ENCODE results near the gene UBE2H. TPM values are rescaled to one million over a fixed set of nuclear protein-coding genes. Genes with fewer than 3 reads are reported as not detected.
"Not testable (repeated sequence)": the region's sequence is repeated elsewhere in the genome, so short reads cannot be mapped to it uniquely, and the experiment has no call there.

Gene UBE2H
- 120 and 134 TPM in 2 replicates for total RNA-seq

DNA sequence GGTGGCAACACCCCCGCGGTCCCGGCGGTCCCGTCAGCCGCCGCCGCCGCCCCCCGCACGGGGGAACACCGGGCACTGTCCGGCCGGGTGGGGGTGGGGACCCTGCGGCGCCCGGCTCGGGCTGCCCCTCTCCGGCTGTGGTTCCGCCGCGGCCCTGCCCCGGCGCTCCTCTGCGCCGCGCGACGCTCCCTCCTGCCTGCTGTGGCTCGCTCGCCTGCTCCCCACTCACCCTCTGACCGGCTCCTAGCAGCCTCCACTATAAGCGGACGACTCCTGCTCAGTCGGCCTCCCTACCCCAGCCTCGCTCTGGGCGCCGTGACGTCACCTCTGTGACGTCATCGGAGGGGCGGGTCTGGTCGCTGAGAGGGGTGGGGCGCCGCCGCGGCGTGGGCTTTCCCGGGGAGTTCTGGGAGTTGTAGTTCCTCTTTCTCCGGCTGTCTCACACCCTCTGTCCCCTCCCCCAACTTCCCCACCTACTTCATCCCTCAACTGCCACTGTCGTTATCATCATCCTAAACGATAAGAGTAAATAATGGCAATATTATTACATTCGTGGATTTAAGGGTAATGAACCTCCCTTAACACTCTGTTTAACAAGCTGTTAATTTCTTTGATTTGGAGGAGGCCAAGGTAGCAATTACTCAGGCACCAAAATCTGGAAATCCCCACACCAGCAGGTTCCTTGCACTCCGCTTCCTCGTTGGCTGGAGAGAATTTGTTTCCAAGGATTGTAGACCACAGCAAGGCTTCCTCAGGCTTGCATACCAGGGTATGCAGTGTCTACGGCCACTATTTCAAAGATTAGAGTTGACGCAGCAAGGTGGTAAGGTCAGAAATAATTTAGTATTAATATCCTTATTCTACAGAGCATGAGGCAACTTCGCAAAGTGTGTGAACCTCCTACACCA lies at the start of gene UBE2H:
Gene UBE2H (minus strand): TSS at position 308 of the 908 bp plus-strand sequence. CDS start 405 bp downstream, outside the sequence.
- no peak for DNase-seq (ENCODE audit: extremely low read depth, low read depth, low spot score)

DNA sequence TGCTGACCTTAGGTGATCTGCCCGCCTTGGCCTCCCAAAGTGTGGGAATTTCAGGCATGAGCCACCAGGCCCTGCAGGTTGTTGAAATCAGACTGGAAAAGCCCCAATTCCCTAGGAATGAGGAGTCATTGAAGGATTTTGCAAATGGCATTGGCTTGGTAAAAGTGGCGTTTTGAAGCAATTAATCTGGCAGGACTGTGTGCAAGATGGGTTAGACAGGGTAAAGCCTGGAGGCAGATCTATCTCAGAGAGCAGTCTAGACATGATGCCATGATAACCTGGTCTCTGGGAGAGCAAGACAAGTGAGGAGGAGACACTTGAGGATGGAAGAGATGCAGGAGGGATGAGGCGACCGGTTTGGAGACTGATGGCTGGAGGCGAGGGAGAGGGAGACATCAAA lies 45.7 kb upstream of the UBE2H start:
- DNase-seq (ENCODE audit: extremely low read depth, low read depth, low spot score), result no peak

DNA sequence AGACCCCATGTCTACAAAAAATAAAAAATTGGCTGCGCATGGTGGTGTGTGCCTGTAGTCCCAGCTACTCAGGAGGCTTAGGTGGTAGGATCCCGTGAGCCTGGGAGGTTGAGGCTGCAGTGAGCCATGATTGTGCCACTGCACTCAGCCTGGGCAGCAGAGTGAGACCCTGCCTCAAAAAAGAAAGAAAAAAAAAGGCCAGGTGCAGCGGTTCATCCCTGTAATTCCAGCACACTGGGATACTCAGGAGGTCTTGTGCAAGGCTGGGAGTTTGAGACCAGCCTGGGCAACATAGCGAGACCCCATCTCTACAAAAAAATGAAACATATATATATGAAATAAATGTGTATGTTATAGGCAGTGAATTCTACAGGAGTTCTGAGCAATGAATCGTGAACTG lies 44.5 kb upstream of the UBE2H start:
- DNase-seq (ENCODE audit: extremely low read depth, low read depth, low spot score), result no peak

DNA sequence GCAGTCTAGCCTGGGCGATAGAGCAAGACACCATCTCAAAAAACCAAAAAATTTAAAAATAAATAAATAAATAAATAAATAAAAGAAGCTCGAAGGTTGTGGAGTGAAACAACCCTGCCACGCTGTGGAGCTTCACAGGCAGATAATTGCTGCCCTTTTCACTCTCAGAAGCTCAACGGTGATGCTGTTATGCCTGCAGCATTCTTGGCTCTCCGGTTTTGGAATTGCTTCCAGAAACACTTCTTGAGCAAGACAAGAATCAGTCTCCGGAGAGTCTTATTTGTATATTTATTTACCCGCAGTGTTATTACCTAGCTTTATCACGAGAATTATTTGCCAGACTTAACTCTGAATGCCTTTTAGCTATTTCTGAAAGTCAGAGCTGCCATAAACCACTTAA lies 40.5 kb upstream of the UBE2H start:
- DNase-seq (ENCODE audit: extremely low read depth, low read depth, low spot score), result no peak

DNA sequence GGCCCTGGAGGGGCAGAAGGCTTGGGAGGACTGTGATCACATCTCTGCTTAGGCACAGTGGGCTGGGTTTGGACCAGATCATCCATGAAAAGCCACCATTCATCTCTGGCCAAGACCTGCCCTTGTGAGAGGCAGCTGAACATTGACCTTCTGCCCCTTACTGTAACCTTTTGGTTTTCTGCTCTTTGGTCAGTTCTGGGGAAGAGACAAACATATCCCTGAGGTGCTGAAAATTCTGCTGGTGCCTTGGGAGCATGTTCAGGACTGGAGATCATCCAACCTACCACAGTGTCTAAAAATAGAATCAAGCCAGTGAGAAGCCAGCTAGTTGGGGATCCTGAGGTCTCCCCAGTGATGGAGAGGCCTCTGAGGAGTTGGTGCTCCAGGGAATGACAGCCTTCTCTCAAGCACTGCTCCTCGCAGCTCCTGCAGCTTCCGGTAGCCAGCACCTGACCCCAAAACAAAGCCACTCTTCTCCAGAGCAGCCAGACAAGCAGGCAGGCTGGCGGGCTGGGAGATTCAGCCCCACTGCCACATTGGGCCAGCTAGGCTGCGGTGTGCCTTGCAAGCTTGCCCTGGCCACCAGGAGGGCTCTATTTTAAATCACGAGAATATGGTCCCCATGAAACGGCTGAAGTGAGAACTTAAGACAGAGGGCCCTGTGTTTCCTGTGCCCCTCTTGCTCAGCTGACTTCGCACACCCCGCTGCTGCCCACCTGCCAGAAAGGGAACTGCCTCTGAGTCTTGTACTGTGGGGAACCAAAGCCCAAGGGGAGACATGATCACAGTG lies 37.8 kb upstream of the UBE2H start:
- DNase-seq (ENCODE audit: extremely low read depth, low read depth, low spot score), result no peak

DNA sequence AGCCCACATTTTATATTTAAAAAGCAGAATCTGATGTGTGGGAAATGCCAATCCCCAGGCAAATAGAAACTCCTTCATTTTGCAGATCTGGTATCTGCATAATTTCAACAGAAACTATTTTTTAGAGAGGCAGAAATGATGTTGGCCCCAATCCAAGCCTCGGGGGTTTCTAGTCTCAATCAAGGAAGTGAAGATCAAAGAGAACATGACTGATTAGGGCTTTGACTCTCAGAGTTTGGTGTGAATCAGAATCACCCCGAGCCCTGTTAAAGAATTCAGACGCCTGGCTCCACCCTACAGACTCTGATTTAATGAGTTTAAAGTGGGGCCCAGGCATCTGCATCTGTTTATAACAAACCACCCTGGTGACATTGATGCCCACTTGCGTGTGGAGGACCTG lies 36.7 kb upstream of the UBE2H start:
- DNase-seq (ENCODE audit: extremely low read depth, low read depth, low spot score), result no peak

DNA sequence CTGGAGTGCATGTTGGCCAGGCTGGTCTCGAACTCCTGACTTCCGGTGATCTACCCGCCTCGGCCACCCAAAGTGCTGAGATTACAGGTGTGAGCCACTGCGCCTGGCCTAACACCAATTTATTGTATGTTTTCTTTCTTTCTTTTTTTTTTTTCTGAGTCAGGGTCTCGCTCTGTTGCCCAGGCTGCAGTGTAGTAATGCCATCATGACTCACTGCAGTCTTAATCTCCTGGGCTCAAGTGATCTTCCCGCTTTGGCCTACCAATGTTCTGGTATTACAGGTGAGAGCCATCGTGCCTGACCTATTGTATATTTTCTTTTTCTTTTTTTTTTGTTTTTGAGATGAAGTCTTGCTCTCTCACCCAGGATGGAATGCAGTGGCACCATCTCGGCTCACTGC lies 33.8 kb upstream of the UBE2H start:
- no peak for DNase-seq (ENCODE audit: extremely low read depth, low read depth, low spot score)

DNA sequence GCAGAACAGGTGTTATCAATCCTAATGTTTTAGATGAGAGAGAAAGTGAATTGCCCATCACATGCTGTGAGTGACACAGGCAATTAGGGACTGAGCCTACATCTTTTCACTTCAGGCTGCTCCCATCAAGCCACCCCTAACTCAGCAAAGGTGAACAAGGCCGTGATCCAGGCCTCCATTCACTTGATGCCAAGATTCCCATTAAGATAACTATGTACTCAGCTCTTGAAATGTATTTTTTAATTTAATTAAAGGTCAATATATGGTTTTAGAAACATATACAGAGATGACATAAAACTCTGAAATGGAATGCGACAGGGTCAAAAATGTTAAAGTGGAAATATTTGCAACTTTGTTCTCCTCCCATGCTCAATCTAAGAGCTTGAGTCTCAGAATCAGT lies 27.9 kb upstream of the UBE2H start:
- no peak for DNase-seq (ENCODE audit: extremely low read depth, low read depth, low spot score)

DNA sequence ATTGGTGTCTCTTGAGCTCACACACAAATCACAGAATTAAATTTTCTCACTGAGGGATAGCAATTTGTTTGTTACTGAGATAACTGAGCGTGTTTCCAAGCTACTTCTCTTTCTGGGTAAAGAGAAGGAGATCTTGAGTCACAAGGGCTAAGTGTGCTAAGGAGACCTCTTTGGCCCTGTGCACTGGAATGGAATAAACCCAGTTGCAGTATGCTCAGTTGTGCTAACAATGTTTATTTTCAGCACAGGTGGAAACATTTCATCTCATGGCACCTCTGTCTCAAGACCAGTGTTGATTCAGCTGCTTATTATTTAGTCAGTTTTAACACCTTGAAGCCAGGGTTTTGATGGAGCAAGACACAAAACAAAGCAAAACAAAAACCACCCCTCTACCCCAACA lies 22.5 kb upstream of the UBE2H start:
- DNase-seq (ENCODE audit: extremely low read depth, low read depth, low spot score), result no peak

DNA sequence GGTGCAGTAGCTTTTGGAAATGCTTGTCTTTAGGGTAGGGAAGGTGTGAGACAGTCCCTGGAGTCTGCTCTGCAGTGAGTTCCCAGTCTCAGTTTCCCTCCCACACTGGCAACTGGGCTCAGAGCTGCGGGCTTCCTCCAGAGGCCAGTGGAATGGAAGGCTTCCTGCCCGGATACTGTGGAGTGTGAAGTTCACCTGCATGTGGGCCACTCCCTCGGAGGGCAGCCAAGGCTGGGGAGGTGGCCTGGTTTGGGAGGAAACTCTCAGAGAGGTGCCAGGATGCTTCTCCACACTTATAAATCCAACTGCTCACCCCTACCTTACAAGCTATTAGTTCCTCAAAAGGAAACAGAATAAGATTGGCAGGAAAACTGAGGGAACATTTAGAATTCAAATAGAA lies 18.1 kb upstream of the UBE2H start:
- DNase-seq (ENCODE audit: extremely low read depth, low read depth, low spot score), result no peak

DNA sequence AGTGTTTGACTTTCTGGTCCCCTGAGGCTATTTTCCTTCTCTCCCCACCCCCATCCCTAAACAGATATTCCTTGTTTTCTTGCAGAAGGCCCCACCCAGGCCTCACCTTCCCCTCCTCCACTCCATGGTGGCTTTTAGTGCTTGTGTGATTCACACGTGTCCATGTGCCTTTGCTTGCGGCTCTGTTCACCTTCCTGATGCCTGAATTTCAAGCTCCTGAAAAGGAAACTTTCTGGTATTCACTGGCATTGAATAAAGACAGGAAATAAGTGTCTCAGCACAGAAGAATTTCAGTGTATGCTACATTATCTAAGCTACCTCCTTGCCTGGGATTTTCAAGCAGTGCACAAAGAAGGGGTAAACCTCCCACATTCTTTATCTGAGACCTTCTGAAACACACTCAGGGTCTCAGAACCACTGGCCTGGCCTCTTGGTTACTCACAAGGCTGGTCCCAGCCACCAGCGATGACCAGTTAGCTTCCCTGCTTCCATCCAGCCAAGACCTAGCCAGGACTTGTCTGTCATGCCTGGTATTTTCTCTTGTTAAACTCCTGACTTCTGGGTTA lies 17.2 kb upstream of the UBE2H start:
- peak; percentile 92 for DNase-seq (ENCODE audit: extremely low read depth, low read depth, low spot score)

DNA sequence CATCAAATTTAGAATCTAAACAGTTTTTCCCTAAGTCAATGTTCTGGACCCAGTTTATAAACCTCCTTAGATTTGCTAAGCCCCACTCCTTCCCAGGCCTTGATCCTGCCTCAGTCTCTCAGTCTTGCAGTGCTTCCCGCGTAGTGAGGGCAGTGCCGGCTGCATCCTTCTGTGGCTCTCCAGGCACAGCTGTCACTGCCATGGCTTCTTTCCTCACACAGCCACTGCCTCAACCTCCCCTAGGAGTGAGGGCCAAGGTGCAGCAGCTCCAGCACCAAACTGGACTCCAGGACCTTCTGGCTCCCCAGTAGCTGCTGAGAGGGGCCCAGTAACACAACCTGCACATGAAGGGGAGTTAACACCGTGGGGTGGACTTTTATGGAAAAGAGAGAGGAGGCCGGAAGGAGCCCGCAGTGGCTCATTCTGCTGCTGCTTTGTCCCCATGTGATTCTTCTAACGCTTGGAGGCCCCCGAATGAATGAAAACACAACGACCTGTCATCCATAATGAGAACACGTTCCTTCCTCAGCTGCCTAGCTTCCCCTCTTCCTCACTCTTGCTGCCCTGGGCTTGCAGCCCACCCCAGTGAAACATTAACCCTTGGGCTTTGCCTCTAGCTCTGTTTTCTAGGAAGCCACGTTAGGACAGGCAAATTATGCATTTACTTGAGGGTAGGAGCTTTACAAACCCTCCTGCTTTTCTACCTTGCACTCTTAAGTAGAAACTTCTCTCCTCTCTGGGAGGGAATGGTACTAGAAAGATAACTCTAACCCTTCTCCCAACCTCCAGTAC lies 16.0 kb upstream of the UBE2H start:
- DNase-seq (ENCODE audit: extremely low read depth, low read depth, low spot score), result no peak

DNA sequence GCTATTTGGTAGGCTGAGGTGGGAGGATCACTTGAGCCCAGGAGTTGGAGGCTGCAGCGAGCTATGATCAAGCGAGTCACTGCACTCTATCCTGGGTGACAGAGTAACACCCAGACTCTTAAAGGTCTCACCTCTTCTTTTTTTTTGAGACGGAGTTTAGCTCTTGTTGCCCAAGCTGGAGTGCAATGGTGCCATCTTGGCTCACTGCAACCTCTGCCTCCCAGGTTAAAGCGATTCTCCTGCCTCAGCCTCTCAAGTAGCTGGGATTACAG lies 7.4 kb upstream of the UBE2H start:
- DNase-seq (ENCODE audit: extremely low read depth, low read depth, low spot score), result not testable (repeated sequence)

DNA sequence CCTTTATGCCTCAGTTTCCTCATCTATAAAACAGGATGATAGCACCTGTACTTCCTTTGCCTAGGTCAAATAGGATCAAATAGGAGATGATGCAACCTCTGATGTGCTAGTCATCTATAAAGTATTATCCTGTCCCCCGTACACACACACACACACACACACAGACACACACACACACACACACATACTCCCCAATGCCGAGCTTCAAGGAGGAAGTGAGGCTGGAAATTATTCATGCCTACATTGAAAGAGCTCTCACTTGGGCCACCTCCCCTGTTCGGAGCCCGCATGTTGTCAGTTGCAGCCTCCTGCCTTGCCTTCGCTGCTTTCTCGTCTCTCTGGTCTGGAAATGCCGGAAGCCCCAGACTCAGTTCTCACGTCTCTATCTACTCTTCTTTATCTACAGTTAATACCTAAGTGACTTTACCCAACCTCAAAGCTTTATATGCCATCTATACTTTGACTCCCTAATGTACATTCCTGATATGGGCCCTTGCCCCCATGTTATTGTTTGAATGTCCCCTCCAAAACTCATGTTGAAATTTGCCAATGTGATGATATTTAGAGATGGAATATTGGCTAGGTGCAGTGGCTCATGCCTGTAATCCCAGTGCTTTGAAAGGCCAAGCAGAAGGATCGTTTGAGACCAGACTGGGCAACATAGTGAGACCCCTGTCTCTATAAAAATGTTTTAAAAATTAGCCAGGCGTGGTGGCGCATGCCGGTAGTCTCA lies 6.9 kb upstream of the UBE2H start:
- DNase-seq (ENCODE audit: extremely low read depth, low read depth, low spot score), result no peak

DNA sequence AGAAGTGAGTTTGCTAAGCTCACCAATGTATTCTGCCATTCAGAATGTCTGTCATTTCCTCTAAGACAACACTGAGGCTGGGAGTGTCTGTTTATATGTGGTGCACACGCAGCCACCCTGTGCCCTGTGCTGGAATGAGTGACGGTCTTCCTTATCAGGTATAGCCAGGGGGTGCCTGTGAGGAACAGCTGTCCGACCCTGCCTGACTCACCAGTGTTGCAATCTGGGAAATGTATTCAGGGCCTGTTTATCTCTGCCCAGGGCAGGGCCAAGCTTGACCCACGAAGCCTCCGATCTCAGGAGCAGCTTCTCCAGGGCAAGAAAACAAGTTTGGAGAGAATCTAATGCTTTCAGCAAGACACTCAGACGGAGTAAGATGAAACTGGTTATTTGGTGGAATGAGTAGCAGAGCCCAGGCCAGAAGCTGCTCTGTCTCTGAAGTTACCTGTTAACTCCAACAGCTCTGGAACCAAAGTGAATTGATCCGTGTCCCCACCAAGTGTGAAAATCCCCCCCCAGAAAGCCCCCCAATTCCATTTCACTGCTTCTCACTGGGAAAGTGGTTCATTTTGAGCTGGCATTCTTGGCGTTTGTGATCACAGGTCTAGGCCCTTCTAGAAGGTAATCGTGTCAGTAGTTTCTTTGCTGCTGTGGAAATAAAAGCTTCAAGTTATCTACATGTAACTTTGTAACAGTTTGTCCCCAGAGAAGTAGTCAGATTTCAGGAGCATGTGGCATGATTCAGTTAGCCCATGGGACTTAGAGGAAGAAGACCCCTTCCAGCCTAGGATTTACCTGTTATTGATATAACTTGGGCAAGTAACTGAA lies 6.1 kb upstream of the UBE2H start:
- no peak for DNase-seq (ENCODE audit: extremely low read depth, low read depth, low spot score)

DNA sequence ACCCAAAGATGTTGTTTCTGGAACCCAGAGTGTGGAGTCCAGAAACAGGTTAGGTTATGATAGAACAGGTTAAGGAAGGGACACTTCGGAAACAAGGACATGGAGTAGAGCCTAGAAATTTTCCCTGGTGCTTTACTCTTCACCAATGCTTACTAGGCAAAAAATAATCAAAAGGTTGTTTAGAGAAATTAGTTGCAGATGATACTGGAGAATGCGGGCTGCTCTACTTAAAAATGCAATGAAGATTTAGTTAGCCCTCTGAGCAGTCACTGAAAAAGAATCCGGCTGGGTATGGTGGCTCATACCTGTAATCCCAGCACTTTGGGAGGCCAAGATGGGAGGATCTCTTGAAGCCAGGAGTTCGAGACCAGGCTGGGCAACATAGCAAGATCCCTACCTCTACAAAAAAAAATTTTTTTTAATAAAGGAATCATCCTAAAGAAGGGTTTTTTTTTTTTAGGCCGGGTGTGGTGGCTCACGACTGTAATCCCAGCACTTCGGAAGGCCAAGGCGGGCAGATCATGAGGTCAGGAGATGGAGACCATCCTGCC lies 3.3 kb upstream of the UBE2H start:
- DNase-seq (ENCODE audit: extremely low read depth, low read depth, low spot score), result no peak

DNA sequence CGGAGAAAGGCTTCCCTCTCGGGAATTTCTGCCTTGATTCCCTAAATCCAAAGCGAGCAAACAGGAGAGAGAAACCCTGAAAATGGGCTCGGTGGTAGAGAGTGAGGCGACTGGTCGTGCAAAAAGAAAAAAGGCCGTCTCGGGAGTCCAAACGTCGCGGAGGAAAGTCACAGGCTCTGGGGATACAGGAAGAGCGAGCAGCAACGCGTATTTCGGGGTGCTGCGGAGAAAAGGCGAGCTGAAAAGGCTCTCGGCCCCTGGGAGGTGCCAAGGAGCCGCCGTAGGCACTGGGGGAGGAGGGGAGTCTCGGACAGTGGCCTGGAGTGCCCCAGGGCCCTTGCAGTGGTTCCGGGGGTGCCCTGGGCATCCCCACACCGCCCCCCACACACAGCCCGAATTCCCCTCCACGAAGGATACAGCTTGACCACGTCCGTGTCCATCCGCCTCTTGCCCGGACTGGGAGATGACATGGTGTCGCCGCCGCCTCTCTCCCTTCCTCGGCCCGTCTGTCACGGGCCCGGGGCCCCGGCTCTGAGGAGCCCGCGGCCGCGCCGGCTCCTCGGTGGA lies 591 bp downstream of the UBE2H start:
- no peak for DNase-seq (ENCODE audit: extremely low read depth, low read depth, low spot score)

DNA sequence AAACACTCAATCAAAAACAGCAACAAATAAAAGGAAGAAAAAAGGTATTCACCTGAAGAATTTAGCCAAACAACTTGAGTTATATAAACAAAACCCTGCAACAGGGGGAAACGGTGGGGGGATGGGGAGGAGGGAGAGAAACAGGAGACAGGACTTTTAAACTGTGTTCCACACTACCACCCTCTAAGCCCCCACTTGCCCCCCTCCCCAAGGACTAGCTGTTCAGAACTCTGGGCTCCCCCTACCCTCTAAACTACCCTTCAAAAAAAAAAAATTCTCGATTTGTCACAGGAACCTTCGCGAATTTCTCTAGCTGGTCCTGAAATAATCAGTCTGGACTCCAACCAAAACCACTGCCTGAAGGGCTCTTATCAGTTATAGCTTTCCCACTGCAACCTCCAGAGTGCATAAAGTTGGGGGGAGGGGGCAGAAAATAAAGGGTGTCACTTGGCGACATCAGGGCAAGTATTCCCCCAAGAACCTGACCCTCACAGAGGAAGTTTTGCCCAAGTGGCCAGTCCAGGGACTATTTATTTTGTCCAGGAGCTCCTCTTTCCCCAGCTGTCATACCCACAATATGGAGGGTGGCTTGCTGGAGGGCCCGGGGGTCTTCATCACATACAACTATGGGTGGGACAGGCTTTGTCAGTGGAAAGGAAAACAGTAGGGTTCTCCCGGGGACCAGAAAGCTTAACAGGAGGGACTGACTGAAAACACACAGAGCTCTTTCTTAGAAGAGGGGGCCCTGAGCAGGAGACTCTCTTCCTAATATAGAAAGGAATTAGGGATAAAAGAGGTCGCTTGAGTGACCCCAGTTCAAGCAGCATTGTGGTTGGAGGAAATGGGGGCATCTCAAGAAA lies 1.3 kb downstream of the UBE2H start:
- DNase-seq (ENCODE audit: extremely low read depth, low read depth, low spot score), result no peak
